Neuronal stem cell (in vitro differentiated cells): ENCODE data around the gene HSD17B14.

ENCODE experiments used
- DNase-seq: peaks from one replicate; pipeline ENCODE4 v3.0.0-alpha.2; 2013; ENCODE audit warnings: low spot score
- H2AFZ ChIP-seq: one replicate; pipeline ENCODE4 v1.6.1; 2013; ENCODE audit warnings: mild to moderate bottlenecking, low read length, inconsistent platforms
- H2AK5ac ChIP-seq: 2 replicates; pipeline ENCODE4 v1.6.1; 2013; ENCODE audit warnings: low read depth, mild to moderate bottlenecking, inconsistent platforms, low read length, moderate library complexity, mixed read lengths
- H2BK120ac ChIP-seq: 2 replicates; pipeline ENCODE4 v1.6.1; 2013; ENCODE audit warnings: low read depth, mild to moderate bottlenecking, inconsistent platforms, low read length, moderate library complexity, mixed read lengths
- H2BK12ac ChIP-seq: one replicate; pipeline ENCODE4 v1.6.1; 2013; ENCODE audit warnings: low read length, inconsistent platforms
- H2BK15ac ChIP-seq: 2 replicates; pipeline ENCODE4 v1.6.1; 2013; ENCODE audit warnings: mild to moderate bottlenecking, low read length, inconsistent platforms, mixed read lengths
- H2BK5ac ChIP-seq: one replicate; pipeline ENCODE4 v1.6.1; 2013; ENCODE audit warnings: inconsistent platforms, mild to moderate bottlenecking, low read length, moderate library complexity
- H3K14ac ChIP-seq: one replicate; pipeline ENCODE4 v1.6.1; 2013; ENCODE audit warnings: low read length, inconsistent platforms
- H3K18ac ChIP-seq: 2 replicates; pipeline ENCODE4 v1.6.1; 2013; ENCODE audit warnings: low read length, inconsistent platforms
- H3K23ac ChIP-seq: 2 replicates; pipeline ENCODE4 v1.6.1; 2013; ENCODE audit warnings: low read depth, mild to moderate bottlenecking, mixed read lengths, low read length, inconsistent platforms; ENCODE audit not compliant: poor library complexity
- H3K27ac ChIP-seq: replicated peaks from 3 replicates; pipeline ENCODE4 v1.5.1; 2013; ENCODE audit warnings: low read length, inconsistent platforms
- H3K27me3 ChIP-seq, 3 experiments: 2 replicates each; pipeline ENCODE4 v1.6.1; 2013; ENCODE audit warnings: low read length in 3 of 3, mild to moderate bottlenecking in 2 of 3, inconsistent platforms in 1 of 3, low read depth in 1 of 3, mixed read lengths in 1 of 3, moderate library complexity in 1 of 3; ENCODE audit not compliant: control insufficient read depth in 3 of 3, insufficient read depth in 3 of 3
- H3K36me3 ChIP-seq, 2 donors: replicated peaks in 1 of 2; 2 replicates each; pipeline ENCODE4 v1.6.1; 2013; ENCODE audit warnings: low read length in 2 of 2; ENCODE audit not compliant: control insufficient read depth in 2 of 2, insufficient read depth in 2 of 2
- H3K4ac ChIP-seq: 2 replicates; pipeline ENCODE4 v1.6.1; 2013; ENCODE audit warnings: inconsistent platforms, mild to moderate bottlenecking, low read length, moderate library complexity
- H3K4me1 ChIP-seq, 2 donors: 1 replicate in 1 of 2; 2 replicates in 1 of 2; pipeline ENCODE4 v1.6.1; 2013; ENCODE audit warnings: low read length in 2 of 2, low read depth in 1 of 2; ENCODE audit not compliant: control insufficient read depth in 2 of 2, insufficient read depth in 1 of 2
- H3K4me2 ChIP-seq: one replicate; pipeline ENCODE4 v1.6.1; 2013; ENCODE audit warnings: mild to moderate bottlenecking, low read length, inconsistent platforms; ENCODE audit not compliant: insufficient read depth, poor library complexity, severe bottlenecking
- H3K4me3 ChIP-seq, 2 donors: 2 replicates each; pipeline ENCODE4 v1.5.1; 2013; ENCODE audit warnings: low read length in 2 of 2, mild to moderate bottlenecking in 2 of 2, inconsistent platforms in 1 of 2, moderate library complexity in 1 of 2
- H3K79me1 ChIP-seq: one replicate; pipeline ENCODE4 v1.6.1; 2013; ENCODE audit warnings: low read depth, mild to moderate bottlenecking, inconsistent platforms, low read length, moderate library complexity
- H3K9ac ChIP-seq: one replicate; pipeline ENCODE4 v1.6.1; 2013; ENCODE audit warnings: mild to moderate bottlenecking, low read depth, low read length, inconsistent platforms; ENCODE audit not compliant: poor library complexity
- H3K9me3 ChIP-seq, 2 donors: replicated peaks in 1 of 2; 2 replicates each; pipeline versions ENCODE3 to v1.6.1; 2013; ENCODE audit warnings: low read length in 2 of 2, mild to moderate bottlenecking in 2 of 2, inconsistent platforms in 1 of 2, low read depth in 1 of 2, mixed read lengths in 1 of 2, moderate library complexity in 1 of 2; ENCODE audit not compliant: control insufficient read depth in 2 of 2, insufficient read depth in 1 of 2
- H4K8ac ChIP-seq: one replicate; pipeline ENCODE4 v1.6.1; 2013; ENCODE audit warnings: low read depth, mild to moderate bottlenecking, inconsistent platforms, low read length, moderate library complexity
- H4K91ac ChIP-seq: one replicate; pipeline ENCODE4 v1.6.1; 2013; ENCODE audit warnings: low read length, low read depth, mild to moderate bottlenecking, inconsistent platforms; ENCODE audit not compliant: poor library complexity
- WGBS, 2 donors: extraction: QIAGEN DNeasy Blood & Tissue Kit; methylation state at CpG; one replicate each; pipeline ENCODE4 v1.1.7; 2013; ENCODE audit warnings: missing lambda C conversion rate in 2 of 2, mixed read lengths in 1 of 2; ENCODE audit not compliant: insufficient read length in 2 of 2, insufficient replicate concordance in 1 of 2; ENCODE audit errors: extremely low coverage in 2 of 2; 5-methylcytosine and 5-hydroxymethylcytosine counted together

HSD17B14 gene

DNA sequence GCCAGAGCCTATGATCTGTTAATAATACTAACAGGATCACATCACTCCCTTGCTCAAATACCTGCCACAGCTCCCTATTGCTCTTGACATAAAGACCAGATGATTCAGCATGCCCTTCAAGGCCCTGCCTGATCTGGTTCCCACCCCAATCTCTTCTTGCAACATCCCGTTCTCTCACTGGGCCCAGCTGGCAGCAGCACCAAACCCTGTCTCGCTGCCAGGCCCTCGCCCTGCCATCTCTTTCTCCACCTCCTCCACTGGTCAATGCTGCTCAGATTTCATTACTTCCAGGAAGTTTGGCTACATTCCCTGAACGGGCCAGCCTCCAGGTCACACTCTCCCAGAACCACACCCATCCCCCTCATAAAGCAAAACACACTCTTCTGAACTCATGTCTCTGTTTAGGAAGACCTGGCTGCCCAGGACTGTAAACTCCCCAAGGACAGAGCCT, 16.9 kb downstream of the HSD17B14 start:
- Histone ChIP-seq H3K4me1 (no peaks in the 10 kb centered on the region), H3K36me3 (peaks cover 10 to 13% of the 10 kb centered on the region in 2 donors), H2BK15ac (no peak overlapping the region), H3K23ac (no peak overlapping the region), H3K79me1 (peaks cover 2% of the 10 kb centered on the region), H2AK5ac (no peak overlapping the region), H4K8ac (no peak overlapping the region), H3K4me3 (no peak overlapping the region), H3K4ac (peak overlapping the region; percentile 7), H2AFZ (no peak overlapping the region), H3K9me3 (peaks cover 0 to 5% of the 10 kb centered on the region in 2 donors), H3K18ac (no peak overlapping the region), H2BK5ac (no peak overlapping the region), H3K4me2 (no peak overlapping the region), H3K27ac (no peak overlapping the region), H2BK12ac (no peak overlapping the region), H3K9ac (no peak overlapping the region), H4K91ac (no peak overlapping the region), H2BK120ac (no peak overlapping the region), H3K27me3 (no peaks in the 10 kb centered on the region), H3K14ac (no peak overlapping the region)
- WGBS, 2 donors = no CpG with 5 or more reads among the region's 4 CpGs
- DNase-seq = no peak

DNA sequence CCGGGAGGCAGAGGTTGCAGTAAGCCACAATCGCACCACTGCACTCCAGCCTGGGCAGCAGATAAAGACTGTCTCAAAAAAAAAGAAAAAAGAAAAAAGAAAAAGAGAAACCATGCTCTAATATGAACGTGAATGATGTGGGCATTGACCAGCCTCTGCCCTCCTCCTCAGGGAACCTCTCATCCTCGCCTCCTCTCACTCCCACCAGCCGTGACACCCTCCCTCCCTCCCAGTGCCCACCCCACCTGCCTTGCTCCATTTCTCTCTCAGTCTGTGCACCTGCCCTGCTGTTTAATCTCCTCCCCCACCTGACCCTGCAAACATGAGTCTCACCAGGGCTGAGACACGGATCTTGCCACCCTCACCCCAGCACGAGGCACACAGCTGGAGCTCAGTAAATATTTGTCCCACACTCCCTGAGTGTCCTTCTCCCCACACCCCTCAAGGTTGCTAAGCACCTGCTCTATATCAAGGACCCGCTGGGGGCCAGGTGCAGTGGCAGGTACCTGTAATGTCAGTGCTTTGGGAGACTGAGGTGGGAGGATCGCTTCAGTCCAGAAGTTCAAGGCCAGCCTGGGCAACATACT, 18.0 kb downstream of the HSD17B14 start:
- DNase-seq = no peak

DNA sequence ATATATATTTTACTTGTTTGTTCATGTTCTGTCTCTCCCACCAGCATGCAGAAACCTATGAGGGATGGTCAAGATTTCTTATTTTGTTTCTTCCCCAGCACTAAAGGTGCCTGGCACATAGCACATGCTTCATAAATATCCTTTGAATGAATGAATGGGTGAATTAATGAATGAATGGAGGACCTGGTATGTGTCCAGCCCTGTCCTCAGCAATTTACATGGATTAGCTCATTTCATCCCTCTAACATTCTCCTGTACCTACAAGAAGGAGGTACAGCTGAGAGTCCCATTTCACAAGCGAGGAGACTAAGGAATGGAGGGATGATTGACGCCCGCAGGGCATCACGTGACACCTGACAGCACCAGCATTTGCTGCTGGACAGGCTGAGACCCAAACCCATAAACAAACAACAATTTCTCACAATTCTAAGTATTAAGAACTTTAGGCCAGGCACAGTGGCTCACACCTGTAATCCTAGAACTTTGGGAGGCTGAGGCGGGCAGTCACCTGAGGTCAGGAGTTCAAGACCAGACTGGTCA, 18.6 kb downstream of the HSD17B14 start:
- H3K23ac ChIP-seq = no peak overlapping the region
- peaks cover 0 to 4% of the 10 kb centered on the region in 2 donors for H3K9me3 ChIP-seq
- H4K8ac ChIP-seq = no peak overlapping the region
- H3K4me1 ChIP-seq = peaks cover 0 to 7% of the 10 kb centered on the region in 2 donors
- no peak overlapping the region for H3K4me2 ChIP-seq
- H2BK5ac ChIP-seq = no peak overlapping the region
- no peak overlapping the region for H3K27ac ChIP-seq
- no peak for DNase-seq
- no peak overlapping the region for H4K91ac ChIP-seq
- no peaks in the 10 kb centered on the region for H3K27me3 ChIP-seq
- no CpG with 5 or more reads among the region's 5 CpGs for WGBS, 2 donors
- H2AK5ac ChIP-seq = no peak overlapping the region
- H3K4ac ChIP-seq = no peak overlapping the region
- no peak overlapping the region for H3K18ac ChIP-seq
- H2BK120ac ChIP-seq = no peak overlapping the region
- H3K36me3 ChIP-seq = peaks cover 8 to 12% of the 10 kb centered on the region in 2 donors
- no peak overlapping the region for H3K14ac ChIP-seq
- H2BK15ac ChIP-seq = no peak overlapping the region
- no peak overlapping the region for H3K9ac ChIP-seq
- H3K79me1 ChIP-seq = peaks cover 2% of the 10 kb centered on the region
- H2AFZ ChIP-seq = no peak overlapping the region
- H2BK12ac ChIP-seq = no peak overlapping the region
- no peak overlapping the region for H3K4me3 ChIP-seq

More for the DNA sequence above, 18.0 kb downstream of the HSD17B14 start:
- Histone ChIP-seq H2BK5ac (no peak overlapping the region), H3K14ac (no peak overlapping the region), H2BK120ac (no peak overlapping the region), H3K4me3 (no peak overlapping the region), H3K9ac (no peak overlapping the region), H4K91ac (no peak overlapping the region), H3K27ac (no peak overlapping the region), H3K9me3 (peaks cover 0 to 5% of the 10 kb centered on the region in 2 donors), H2AK5ac (no peak overlapping the region), H2AFZ (no peak overlapping the region), H3K36me3 (peaks cover 10 to 13% of the 10 kb centered on the region in 2 donors), H2BK12ac (no peak overlapping the region), H3K4ac (no peak overlapping the region), H2BK15ac (no peak overlapping the region), H3K18ac (no peak overlapping the region), H3K4me1 (peaks cover 0 to 1% of the 10 kb centered on the region in 2 donors), H3K79me1 (peaks cover 2% of the 10 kb centered on the region), H3K27me3 (no peaks in the 10 kb centered on the region), H3K4me2 (no peak overlapping the region), H3K23ac (no peak overlapping the region), H4K8ac (no peak overlapping the region)
- no CpG with 5 or more reads among the region's 9 CpGs for WGBS, 2 donors

GRCh38 chr19:48815870-48816501, 20.3 kb downstream of the HSD17B14 start:
- H3K4me2 ChIP-seq = no peak overlapping the region

More at GRCh38 chr19:48815870-48816501, 20.3 kb downstream of the HSD17B14 start:
- Histone ChIP-seq H2AK5ac (no peak overlapping the region), H3K4me1 (peaks cover 0 to 7% of the 10 kb centered on the region in 2 donors), H3K9ac (no peak overlapping the region), H4K91ac (no peak overlapping the region), H3K36me3 (peaks cover 0 to 2% of the 10 kb centered on the region in 2 donors), H4K8ac (no peak overlapping the region), H2BK12ac (no peak overlapping the region), H3K79me1 (no peaks in the 10 kb centered on the region), H2BK120ac (no peak overlapping the region), H3K27me3 (no peaks in the 10 kb centered on the region), H3K4me3 (no peak overlapping the region), H2BK15ac (no peak overlapping the region), H3K27ac (no peak overlapping the region), H3K23ac (no peak overlapping the region), H3K18ac (no peak overlapping the region), H3K14ac (no peak overlapping the region), H2AFZ (no peak overlapping the region), H3K4ac (no peak overlapping the region), H3K9me3 (no peaks in the 10 kb centered on the region), H2BK5ac (no peak overlapping the region)
- DNase-seq = no peak
- no CpG with 5 or more reads among the region's 14 CpGs for WGBS, 2 donors
